HFF-Myc (cell line): ENCODE data around the gene LHX5.

Source experiments
- DNase-seq: peaks from one replicate; pipeline ENCODE4 v3.0.0-alpha.2; 2011; ENCODE audit warnings: low read depth; ENCODE audit errors: extremely low read depth
- H3K4me3 ChIP-seq: replicated peaks from 2 replicates; pipeline ENCODE4 v1.5.1; 2011; ENCODE audit warnings: low read depth, mild to moderate bottlenecking, control low read depth, low read length
- TF ChIP-seq, protein P1 (sequence below): IDR thresholded peaks from 2 replicates; pipeline ENCODE4 v1.5.1; 2012; ENCODE audit warnings: mild to moderate bottlenecking, low read depth, low read length, control low read depth; ENCODE audit errors: missing control alignments

Gene LHX5

DNA sequence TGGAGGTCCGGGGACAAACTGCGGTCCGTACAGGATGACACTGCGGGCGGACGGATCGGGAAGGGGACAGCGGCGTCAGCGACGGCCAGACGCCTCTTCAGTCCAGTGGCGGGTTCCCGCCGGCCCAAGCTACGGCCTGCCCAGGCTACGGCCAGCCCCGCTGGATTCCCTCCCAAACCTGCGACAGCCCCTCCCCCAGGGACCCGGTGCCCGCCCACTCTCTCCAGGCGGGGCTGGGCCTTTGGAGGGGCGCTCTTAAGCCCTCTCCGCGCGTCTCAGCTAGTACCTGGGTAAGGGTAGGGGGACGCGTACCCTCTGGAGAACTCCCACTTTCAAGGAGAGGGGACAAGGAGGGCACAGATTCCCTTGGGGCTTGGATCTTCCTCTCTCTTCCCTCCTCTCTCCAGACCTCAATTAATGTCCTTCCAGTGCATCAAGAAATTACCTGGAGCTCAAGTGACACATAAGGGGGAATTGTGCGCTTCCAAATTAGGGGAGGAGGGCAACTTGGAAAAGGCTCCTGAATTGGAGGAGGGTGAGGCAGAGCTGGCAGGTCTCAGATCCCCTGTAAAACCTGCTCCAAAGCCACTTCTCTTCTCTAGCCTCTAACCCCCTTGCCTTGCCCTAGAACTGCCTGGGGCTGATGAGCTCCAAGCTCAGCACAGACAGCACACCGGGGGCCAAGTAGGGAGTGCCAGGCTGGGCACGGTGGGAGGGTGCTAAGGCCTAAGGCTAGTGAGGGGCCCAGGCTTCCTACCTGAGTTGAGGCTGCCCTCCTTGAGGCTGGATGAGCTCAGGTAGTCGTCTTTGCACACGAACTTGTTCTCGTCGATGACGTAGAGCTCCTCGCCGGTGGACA is 3.1 kb downstream of the LHX5 start:
- DNase-seq, result no peak
- H3K4me3 ChIP-seq, result no peak overlapping the region
- TF ChIP-seq, protein P1, sequence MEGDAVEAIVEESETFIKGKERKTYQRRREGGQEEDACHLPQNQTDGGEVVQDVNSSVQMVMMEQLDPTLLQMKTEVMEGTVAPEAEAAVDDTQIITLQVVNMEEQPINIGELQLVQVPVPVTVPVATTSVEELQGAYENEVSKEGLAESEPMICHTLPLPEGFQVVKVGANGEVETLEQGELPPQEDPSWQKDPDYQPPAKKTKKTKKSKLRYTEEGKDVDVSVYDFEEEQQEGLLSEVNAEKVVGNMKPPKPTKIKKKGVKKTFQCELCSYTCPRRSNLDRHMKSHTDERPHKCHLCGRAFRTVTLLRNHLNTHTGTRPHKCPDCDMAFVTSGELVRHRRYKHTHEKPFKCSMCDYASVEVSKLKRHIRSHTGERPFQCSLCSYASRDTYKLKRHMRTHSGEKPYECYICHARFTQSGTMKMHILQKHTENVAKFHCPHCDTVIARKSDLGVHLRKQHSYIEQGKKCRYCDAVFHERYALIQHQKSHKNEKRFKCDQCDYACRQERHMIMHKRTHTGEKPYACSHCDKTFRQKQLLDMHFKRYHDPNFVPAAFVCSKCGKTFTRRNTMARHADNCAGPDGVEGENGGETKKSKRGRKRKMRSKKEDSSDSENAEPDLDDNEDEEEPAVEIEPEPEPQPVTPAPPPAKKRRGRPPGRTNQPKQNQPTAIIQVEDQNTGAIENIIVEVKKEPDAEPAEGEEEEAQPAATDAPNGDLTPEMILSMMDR, result no peak

DNA sequence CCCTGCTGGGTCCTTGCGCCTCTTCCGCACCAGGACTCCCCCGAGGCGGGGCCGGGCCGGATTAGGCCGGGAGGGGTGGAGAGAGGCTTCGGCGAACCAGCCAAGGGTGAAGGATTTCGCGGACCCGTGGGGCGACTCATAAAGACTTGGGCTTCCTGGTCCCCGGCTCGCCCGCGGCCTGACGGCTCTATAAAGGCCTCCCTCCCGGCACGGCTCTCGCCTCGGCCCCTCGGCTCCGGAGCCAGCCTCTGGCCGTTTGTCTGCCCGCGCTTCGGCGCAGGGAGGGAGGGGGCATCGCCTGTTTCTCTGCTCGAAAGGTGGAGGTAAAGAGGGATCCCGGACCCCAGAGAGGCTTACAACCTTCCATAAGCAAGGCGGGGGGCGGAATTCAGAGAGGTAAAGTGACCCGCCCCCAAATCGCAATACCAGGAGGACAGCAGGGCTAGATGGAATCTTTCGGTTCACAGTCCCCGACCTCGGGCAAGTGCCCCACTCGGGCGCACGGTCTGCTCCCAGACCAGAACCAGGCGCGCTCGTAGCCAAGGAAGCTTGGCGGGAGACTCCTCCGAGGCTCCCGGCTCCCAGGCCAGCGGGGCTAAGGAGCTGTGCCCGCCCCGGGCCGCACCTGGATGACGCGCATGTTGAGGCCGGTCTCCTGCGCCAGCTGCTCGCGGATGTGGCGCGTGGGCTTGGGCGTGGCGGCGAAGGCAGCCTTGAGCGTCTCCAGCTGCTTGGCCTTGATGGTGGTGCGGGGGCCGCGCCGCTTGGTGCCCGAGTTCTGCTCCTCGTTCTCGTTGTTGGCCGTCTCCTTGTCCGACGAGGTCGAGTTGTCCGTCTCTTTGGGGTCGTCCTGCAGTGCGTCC is 3.9 kb downstream of the LHX5 start:
- DNase-seq, result no peak
- H3K4me3 ChIP-seq, result peak overlapping the region; percentile 18; the same call in 1 of the 2 replicates
- TF ChIP-seq, protein P1, result no peak

DNA sequence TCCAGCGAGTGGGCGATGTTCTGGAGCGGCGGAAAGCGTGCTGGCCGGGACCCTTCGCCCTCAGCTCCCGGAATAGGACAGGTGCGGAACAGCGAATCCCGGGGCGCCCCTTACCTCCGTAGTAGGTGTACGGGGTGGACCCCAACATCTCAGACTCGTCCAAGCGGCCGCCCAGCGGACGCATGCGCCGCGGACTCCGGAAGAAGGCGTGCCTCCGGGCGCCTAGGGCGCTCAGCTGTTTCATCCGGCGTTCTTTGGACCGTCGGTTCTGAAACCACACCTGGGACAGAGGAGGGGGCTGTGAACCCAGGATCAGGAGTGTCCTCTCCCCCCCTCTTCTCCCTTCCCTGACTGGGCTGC is 4.5 kb downstream of the LHX5 start:
- H3K4me3 ChIP-seq, result peak overlapping the region; percentile 18; the same call in 1 of the 2 replicates
- TF ChIP-seq, protein P1, result no peak
- no peak for DNase-seq

DNA sequence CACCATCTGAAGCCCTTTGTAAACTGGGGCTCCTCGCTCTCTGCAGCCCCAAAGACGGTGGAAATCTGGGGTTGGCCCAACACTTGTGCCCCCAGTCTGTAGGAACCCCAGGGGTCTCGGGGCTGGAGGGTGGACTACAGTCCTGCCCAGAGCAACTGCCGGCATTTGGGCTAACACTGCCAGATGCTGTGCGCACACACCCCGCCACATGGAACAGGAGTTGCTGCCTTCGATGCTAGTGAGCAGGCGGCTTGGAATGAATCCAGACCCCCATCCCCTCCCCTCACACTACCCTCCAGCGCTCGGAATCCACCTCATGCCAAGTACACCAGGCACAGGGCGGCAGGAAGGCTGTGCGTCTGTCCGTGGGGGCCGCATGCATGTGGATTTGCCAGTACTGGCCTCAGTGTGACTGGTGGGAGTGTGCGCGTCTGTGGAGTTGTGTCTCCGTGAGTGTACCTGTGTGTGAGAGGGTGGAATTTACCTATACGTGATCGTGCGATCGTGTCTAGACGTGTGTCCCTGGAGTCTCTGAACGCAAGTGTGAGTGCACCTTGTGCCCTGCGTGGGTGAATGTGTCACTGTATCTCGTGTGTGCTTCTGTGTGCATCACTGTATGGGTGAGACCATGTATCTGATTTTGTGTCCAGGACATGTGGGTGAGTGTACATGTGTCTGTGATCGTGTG is 5.1 kb downstream of the LHX5 start:
- H3K4me3 ChIP-seq, result no peak overlapping the region
- DNase-seq, result no peak
- TF ChIP-seq, protein P1, result no peak

DNA sequence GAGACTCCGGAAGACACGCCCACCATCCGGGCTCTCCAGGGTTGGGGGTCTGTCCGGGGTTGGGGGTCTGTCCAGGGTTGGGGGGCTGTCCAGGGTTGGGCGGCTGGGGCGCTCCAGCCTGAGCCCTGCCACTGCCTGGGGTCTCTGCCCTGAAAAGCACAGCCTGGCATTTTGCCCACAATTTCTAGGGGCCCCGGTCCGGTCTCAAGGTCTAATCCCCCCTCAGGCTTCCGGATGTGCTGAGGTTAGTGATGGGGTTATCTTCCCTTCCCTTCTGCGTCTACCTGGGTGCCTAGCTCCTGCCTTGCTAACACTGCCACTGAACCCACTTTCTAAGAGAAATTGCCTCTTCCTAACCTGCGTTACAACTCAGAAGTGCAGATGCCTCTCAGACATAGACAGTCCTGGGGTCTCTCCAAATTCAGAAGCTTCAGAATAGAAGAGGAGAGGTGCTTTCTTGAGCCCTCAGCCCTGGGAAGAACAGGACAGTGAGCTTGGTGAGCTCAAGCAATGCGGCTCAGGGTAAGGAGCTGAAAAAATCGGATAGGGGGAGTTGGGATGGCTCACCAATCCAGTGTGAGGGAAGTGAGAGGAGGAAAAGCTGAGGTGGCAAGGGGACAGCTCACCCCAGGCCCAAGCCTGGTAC is 5.7 kb downstream of the LHX5 start:
- TF ChIP-seq, protein P1, result no peak
- no peak for DNase-seq
- no peak overlapping the region for H3K4me3 ChIP-seq
